NCI-H2227 (cell line): Measurements from ENCODE around the gene BMP7.
"Not testable (repeated sequence)": the region's sequence is repeated elsewhere in the genome, so short reads cannot be mapped to it uniquely, and the experiment has no call there.

Experiments
- DNase-seq: peaks from one replicate; lab custom pipeline; 2025; ENCODE audit not compliant: unreplicated experiment; lab: John Stamatoyannopoulos, UW

Gene BMP7

GRCh38 chr20:57267158-57267821 is 849 bp upstream of the BMP7 start:
- DNase-seq: no peak

DNA sequence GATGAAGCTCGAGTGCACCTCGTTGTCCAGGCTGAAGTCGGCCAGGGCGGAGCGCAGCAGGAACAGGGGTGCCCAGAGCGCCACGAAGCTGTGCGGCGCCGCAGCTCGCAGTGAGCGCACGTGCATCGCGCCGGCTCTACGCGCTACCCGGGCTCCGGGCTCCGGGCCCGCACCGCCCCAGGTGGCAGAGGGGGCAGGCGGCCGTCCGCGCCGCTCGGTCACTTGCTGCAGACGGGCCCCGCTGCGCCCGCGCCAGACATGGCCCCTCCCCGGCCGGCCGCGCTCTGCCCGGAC is 497 bp downstream of the BMP7 start:
- peak; percentile 24 for DNase-seq

DNA sequence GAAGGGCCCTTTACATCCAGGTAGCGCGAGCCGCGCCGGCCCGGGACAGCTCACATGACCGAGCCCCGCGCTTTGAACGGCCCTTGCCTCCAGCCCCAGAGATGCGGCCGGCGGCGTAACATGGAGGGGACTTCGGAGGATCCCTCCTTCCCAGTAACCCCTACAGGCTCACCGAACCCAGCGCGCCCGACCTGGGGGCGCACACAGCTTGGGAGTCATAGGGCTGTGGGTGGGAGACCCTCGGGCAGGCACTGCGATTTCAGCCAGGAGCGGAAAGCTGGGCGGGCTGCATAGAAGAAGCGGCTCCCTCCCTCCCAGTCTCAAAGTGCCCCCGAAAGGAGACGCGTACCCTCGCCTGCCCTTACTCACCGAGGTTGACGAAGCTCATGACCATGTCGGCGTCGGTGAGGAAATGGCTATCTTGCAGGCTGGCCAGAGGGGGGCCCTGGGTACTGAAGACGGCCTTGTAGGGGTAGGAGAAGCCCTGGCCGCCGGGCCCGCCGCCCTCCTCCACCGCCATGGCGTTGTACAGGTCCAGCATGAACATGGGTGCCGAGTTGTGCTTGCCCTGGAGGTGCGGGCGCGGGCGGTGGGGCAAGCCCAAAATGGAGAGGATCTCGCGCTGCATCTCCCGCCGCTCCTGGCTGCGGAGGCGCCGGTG is 975 bp downstream of the BMP7 start:
- no peak for DNase-seq

DNA sequence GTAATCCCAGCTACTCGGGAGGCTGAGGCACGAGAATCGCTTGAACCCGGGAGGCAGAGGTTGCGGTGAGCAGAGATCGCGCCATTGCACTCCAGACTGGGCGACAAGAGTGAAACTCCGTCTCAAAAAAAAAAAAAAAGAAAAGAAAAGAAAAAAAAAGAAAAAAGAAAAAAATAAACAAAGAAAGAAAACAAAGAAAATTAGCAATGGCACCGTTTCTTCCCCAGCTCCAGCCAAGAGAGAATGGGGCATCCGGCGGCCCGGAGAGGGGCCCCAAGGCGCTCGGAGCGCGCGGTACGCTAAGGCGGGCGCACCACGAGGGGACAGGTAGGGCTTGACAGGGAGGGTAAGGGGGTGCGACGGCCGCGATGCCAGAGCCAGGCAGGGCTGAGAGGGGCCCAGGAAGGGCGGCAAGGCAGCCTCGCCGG is 1.5 kb downstream of the BMP7 start:
- DNase-seq: not testable (repeated sequence)

DNA sequence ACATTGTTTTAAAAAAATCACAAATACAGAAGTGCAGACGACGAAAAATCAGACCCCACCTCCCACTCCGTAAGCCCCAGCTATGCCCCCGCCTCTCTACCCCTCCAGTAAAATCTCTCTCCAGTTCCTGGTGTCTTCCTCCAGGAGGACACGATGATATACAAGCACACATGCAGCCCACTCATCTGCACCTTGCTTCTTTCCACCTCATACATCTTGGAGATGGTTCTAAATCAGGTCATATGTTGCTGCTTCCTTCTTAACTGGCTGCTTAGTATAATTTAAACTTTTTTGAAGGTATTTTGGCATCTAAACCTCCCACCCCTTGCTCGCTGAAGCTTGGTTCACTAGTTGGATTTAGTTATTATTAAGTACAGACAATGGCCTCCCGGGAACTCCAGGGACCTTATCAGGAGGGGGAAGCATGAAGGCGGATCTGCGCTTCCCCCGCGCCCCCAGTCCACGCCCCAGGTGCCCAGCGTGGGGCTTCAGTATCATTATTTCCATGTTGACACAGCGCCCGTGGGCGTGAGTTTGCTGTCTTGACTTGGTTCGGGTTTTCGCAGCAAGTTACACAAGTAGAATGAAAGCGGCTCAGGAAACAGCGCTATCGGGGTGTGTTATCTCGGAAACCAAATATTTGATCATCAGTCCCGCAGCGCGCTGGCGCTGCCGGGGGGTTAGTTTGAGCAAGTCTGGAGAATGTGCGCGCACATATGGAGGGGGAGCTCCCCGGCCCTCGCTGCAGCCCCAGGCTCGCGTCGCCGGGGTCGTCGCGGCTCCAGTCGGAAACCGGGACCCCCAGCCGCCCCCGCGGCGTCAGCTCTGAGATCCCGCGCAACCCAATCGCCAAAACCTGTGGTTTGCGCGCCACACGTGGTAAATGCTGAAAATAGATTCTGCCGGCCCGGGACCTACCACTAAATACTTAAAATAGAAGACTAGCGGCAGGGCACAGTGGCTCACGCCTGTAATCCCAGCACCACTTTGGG is 2.3 kb downstream of the BMP7 start:
- DNase-seq: no peak

DNA sequence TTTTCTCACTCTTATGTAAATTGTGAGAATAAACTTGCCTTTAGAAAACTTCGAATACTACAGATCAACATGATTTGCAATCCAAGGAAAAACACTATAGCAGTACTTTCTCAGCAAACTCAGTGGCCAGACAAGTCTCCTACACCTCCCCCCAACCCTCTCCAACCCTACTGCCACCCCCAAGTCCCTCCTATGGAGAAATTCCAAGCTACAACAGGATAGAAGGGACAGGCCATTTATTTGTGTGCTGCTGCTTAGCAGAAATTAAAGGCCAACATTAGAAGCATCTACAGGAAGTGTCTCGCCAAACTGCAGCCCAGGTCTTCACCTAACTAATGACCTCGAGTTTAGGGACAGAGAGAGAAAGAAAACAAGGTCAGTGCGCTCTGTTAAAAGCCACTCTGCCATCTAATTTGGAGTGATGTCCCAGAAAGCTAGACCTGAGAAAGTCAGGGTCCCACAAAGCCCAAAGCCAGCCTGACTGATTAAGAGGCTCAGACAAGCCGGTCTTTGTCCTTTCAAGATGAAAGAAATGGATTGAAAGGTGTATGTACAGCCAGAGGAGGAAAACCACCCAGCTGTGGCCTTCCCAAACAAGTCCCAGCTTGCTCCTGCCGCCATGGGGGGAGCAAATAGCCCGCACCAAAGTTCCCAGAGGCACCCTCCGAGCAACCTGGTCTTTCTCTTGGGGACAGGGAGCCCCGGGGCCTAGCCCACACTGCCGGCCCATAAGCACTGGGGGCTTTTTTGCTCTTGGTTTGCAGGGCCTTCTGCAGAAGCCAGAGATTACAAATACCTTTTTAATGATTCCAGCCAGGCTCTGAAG is 3.4 kb downstream of the BMP7 start:
- DNase-seq: no peak

GRCh38 chr20:57262301-57262700 is 4.1 kb downstream of the BMP7 start:
- no peak for DNase-seq

GRCh38 chr20:57261457-57262251 is 4.8 kb downstream of the BMP7 start:
- DNase-seq: no peak

GRCh38 chr20:57260934-57261333 is 5.5 kb downstream of the BMP7 start:
- no peak for DNase-seq

DNA sequence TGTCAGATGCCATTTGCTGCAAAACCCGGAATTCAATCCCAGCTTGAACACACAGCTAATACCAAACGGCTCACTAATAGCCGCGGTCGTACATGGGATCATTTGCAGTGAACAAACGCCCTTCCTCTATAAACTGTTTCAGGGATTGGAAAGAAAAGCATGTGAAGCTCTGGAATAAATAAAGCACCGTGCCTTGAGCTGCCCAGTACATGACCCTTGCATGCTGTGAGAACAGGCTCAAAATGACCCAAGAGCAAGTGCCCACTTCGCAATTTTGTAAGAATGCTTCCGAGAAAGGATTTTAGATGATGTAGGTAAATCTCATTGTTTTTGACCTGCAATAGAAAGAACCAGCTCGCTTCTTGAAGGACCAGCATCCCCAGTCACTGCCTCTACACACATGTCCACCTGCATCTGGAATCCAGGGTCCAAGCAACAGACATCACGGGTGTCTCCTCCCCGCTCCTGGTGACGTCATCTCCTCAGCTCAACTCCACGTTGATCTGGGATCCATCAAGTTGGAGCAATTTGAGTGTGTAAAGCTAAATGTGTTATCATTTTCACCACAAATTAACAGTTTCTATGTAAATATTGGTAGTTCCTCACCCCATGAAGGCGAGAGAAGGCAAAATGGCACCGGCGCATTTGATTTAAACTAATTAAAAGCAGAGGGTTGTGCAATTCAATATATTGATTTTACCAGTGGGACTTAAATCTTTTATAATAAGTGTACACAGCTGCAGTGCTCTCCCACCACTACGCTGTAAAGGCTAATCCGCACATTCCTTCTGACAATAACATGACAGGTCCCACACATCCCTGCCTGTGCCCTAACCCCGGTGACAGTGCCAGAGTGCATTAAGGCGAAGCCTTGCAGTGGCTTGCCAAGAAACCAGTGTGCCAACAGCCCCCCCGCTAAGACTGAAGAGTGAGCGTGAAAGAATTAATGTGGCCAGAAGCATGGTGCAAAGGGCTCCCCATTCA is 6.2 kb downstream of the BMP7 start:
- no peak for DNase-seq

DNA sequence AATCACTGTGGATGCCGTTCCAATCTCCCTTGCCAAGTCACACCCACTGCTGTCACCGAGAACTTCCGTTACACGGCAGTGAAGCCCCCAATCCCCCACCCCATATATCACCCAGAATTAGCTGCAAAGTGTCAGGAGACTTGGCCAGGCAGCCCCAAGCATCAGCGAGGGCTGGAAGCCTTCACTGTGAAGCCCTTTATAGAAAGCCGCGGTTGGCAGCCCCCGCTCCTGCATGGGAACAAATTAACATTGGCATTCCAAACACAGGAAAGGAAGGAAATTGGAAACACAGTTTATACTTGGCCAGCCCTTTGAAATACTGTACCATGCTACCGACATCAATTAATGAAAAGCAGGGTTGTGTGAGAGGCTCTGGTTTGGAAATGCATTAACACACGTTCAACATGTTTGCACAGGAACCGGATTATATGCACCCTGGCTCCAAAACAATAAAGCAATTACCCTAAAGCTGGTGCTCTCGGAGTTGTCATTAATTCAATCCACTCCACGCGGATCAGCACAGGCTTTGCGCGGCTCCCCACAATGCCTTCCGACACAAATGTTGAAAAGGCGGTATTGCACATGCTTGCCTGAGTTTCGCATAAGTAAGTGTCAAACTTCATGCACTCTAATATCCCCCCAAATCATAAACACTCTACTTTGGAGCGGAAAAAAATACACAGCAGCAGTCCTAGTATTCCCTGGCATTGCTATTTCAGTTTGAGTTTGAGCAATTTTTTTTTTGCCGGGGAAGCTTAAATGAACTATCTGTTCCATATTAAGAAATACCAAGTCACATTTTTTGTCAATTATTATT is 7.1 kb downstream of the BMP7 start:
- DNase-seq: no peak

DNA sequence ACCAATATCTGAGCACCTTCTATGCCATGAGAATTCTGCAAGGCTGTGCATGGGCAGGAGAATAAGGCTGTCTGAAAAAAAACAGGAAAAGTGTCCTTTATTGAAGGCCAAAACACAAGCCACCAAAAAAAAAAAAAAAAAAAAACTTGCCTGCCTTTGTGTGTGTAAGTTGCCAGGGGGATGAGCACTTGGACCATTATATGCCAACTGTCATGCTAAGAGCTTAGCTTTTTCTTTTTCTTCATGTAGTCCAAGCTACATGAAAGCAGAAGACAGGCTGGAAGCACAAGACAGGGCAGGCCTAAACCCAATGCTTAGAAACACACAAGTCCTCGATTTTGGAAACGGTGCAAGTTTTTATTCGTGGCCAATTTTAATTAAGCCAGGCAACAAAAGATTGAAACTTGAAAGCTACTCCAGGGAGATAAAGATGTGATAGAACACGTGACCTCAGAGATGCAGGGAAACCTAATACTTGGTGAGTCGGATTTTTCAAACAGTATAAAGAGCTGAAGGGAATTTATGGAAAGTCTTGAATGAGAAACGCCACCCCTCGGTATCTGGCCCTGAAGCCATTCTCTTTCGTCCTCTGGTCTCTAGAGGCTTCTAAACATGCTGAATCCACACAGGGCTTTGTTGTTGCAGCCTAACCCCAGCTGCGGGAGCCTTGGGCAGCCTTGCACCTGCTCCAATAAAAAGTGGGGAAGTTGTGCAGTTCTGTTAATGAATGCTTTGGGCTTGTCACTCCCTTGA is 8.6 kb downstream of the BMP7 start:
- no peak for DNase-seq

DNA sequence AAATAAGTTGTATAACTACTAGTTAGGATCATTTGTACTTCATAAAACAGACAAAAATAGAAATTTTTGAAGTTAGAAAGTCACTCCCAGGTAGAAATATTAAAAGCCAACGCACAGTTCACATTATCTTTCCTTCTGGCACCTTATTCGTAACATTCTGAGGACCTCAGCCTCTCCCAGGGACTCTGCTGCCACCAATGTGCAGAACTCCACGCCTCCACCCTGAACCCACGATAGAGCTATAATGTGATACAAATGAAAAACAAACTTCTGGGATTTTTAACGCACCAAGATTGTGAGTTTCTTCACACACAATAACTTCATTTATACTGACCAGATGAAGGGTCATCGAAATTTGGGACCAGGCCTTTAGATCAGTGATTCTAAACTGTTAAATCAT is 9.5 kb downstream of the BMP7 start:
- no peak for DNase-seq

GRCh38 chr20:57256205-57256604 is 10.2 kb downstream of the BMP7 start:
- no peak for DNase-seq

DNA sequence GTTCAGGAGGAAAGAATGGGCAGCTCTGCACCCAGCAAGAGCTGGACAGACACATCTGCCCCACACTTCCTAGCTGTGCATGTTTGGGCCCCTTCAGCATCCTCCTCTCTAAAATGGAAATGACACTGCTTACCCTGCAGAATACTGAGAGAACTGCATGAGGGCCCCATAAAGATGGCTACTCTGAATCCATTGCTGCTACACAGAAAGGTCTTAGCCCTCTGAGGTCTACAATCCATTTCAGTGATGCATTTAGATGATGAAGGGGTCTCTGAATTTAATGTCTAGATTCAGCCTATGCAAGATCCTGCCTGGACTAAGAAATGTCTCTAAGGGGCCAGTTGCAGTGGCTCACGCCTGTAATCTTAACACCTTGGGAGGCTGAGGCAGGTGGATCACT is 11.3 kb downstream of the BMP7 start:
- DNase-seq: no peak

- DNase-seq: no peak
These were observed 13.8 kb downstream of the BMP7 start for GRCh38 chr20:57252559-57253162.

- DNase-seq: no peak
These were observed 14.5 kb downstream of the BMP7 start for GRCh38 chr20:57251949-57252348.
